ENCODE measurements around the gene SLC44A5.
"Not testable (repeated sequence)": the region's sequence is repeated elsewhere in the genome, so short reads cannot be mapped to it uniquely, and the experiment has no call there.

Gene SLC44A5

DNA sequence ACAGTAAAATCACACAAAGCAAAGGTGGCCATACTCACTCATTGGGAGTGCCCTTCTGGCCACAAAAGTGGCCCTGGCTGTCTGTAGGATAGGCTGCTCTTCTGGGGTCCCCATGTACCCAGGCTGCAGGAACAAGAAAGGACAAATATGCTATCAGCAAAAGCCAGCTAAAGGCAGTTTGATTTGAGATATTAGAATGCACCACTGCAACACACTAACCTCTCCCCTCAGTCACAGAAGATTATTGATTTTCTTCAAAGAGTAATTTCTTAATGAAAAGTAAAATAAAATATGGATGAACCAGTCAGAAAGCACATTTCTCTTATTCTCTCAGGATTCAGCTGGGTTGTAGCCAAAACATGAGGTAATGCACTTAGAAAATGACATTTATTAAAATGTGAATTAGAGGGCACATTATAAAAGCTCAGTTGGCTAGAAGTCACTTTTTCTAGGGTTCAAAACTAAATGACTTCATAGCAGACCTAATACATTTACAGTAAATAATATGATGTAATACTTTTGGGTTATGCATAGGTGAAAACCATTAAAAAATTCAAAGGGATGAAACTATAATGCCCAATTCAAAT, 335.9 kb downstream of the SLC44A5 start:
- no peak for DNase-seq (ENCODE audit: low read depth in 2 of 2)

DNA sequence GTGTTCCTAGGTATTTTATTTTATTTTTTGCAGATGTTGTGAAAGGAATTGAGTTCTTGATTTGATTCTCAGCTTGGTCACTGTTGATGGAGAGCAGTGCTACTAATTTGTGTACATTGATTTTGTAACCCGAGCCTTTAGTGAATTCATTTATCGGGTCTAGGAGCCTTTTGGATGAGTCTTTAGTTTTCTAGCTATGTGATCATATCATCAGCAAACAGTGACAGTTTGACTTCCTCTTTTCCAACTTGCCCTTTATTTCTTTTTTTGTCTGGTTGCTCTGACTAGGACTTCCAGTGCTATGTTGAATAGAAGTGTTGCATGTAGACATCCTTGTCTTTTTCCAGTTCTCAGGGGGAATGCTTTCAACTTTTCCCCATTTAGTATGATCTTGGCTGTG, 337.8 kb downstream of the SLC44A5 start:
- no peak for DNase-seq (ENCODE audit: low read depth in 2 of 2)

DNA sequence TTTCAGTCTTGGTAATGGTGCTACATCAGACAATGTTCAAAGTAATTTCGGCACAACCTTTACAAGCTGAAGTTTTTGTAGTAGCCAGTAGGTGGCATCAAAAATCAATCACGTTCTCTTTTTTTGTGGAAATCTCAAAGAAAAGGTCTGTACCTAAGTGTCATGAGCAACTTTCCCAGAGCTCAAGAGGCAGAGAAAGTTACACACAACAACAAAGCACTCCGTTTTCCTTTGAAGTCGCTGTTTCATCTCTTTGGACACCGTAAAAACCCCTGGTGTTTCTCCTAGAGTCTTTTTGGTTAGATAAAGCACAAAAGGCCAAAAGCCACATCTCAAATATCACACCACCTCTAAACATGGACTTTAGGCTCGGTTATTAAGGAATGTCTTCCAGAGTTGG, 345.1 kb downstream of the SLC44A5 start:
- no peak for DNase-seq (ENCODE audit: low read depth in 2 of 2)

DNA sequence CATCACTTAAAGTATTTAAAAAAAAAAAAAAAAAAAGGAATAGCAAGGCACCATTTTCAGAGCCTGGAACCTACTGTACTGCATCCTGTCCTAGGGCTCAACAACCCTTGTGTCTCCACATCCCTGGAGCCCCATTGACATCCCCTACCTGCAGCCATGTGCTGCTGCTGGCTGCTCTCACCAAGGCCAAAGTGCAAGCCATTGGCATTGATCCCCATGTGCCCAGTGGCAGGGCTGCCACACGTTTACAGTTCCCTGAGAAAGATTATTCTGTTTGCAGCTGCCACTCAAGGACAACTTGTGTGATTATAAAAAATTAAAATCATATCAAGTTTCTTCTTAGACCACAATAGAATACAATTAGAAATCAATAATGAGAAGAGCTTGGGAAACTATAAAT, 346.8 kb downstream of the SLC44A5 start:
- DNase-seq (ENCODE audit: low read depth in 2 of 2) = no peak

DNA sequence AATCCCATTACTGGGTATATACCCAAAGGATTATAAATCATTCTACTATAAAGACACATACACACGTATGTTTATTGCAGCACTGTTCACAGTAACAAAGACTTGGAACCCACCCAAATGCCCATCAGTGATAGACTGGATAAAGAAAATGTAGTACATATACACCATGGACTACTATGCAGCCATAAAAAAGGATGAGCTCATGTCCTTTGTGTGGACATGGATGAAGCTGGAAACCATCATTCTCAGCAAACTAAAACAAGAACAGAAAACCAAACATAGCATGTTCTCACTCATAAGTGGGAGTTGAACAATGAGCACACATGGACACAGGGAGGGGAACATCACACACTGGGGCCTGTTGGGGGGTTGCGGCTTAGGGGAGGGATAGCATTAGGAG, 347.3 kb downstream of the SLC44A5 start:
- DNase-seq (ENCODE audit: low read depth in 2 of 2) = not testable (repeated sequence)

DNA sequence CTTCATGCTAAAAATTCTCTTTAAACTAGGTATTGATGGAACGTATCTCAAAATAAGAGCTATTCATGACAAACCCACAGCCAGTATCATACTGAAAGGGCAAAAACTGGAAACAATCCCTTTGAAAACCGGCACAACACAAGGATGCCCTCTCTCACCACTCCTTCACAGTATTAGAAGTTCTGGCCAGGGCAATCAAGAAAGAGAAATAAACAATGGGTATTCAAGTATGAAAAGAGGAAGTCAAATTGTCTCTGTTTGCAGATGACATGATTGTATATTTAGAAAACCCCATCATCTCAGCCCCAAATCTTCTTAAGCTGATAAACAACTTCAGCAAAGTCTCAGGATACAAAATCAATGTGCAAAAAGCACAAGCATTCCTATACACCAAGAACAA, 349.0 kb downstream of the SLC44A5 start:
- not testable (repeated sequence) for DNase-seq (ENCODE audit: low read depth in 2 of 2)

DNA sequence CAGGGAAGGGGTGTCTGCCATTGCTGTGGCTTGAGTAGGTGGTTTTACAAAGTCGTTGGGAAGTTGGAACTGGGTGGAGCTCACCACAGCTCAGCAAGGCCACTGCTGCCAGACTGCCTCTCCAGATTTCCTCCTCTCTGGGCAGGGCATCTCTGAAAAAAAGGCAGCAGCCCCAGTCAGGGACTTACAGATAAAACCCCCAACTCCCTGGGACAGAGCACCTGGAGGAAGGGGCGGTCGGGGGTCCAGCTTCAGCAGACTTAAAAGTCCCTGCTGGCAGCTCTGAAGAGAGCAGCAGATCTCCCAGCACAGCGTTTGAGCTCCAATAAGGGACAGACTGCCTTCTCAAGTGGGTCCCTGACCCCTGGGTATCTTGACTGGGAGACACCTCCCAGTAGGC, 352.6 kb downstream of the SLC44A5 start:
- no peak for DNase-seq (ENCODE audit: low read depth in 2 of 2)

DNA sequence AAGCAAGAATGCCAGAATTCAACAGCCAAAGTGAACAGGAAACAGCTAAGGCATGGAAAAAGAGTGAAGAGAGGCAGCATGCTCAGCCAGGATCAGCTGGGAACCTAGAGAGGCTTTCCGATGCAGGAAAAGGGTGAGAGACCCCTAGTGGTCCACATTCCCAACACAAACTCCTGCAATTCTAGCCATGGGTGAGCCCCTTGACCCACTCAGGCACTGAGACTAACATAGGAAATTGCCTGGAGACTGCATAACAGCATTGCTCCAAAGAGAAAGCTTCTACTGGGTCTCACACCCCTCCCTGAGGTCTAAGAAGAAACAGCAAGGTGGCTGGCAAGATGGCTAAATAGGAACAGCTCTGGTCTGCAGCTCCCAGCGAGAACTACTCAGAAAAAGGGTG, 353.5 kb downstream of the SLC44A5 start:
- DNase-seq (ENCODE audit: low read depth in 2 of 2) = no peak

DNA sequence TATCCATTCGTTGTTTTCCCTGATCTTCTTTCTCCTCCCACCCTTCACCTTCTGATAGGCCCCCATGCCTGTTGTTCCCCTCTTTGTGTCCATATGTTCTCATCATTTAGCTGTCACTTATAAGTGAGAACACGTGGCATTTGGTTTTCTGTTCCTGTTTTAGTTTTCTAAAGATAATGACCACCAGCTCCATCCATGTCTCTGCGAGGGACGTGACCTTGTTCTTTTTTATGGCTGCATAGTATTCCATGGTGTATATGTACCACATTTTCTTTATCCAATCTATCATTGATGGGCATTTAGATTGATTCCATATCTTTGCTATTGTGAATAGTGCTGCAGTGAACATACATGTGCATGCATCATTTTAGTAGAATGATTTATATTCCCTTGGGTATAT, 360.8 kb downstream of the SLC44A5 start:
- not testable (repeated sequence) for DNase-seq (ENCODE audit: low read depth in 2 of 2)

DNA sequence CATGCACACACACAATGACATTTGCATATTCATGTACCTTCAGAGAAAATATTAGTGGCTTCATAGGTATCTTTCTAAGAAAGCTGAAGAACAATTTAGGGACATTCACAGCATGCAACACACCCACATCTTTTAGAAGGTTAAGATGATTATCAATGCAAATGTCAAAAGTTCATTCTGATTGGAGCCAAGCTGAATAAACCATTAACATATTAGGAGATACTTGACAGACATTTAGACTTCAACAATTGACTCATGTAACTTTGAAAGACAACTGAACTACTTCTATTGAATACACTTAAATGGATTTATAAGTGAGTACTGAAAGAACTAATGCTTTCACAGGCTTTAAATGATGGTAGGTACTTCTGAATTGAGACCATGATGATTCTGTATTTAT, 365.7 kb downstream of the SLC44A5 start:
- no peak for DNase-seq (ENCODE audit: low read depth in 2 of 2)

DNA sequence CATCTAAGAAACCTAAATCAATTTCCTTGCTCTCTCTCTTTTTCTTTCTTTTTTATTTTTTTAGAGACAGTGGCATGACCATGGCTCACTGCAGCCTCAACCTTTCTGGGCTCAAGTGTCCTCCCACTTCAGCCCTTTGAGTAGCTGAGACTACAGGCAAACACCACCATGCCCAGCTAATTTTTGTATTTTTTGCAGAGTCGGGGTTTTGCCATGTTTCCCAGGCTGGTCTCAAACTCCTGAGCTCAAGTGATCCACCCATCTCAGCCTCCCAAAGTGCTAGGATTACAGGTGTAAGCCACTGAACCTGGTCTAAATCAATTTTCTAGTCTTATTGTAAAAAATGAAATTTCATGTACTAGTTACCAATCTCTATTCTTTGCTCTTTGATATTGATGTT, 367.8 kb downstream of the SLC44A5 start:
- DNase-seq (ENCODE audit: low read depth in 2 of 2) = no peak

DNA sequence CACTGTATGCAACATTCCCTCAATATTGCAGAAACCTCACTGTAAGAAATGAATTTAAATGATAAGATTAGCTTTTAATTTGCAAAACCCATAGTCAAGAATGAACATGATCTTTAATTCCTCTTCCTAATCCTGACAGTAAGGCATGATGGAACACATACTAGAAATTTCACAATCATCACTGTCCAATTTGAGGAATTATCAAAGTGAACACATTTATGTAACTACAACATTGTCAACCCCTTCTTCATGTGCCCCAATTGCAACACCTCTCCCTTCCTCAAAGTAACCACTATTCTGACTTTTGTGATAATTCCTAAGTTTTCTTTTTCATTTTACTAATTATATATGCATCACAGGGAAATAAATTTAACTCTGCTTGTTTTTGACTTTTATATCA, 373.6 kb downstream of the SLC44A5 start:
- DNase-seq (ENCODE audit: low read depth in 2 of 2) = no peak

DNA sequence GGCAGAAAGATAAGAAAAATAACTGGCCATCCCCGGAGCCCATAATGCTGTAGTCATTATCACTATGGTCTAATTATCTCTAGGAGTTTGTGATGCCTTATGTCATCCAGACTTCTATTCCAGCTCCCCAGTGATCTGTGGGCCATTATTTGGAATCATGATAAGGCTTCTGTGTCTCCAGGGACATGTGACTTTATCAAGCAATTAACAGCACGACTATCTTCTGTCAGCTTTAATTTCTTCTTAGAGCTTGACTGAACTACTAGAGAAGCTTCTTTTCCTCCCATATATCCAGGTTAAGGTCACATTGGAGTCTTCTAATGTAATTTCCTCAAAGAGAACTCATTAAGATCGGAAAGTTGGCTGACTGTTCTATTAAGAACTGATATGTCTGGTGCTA, 376.4 kb downstream of the SLC44A5 start:
- no peak for DNase-seq (ENCODE audit: low read depth in 2 of 2)

DNA sequence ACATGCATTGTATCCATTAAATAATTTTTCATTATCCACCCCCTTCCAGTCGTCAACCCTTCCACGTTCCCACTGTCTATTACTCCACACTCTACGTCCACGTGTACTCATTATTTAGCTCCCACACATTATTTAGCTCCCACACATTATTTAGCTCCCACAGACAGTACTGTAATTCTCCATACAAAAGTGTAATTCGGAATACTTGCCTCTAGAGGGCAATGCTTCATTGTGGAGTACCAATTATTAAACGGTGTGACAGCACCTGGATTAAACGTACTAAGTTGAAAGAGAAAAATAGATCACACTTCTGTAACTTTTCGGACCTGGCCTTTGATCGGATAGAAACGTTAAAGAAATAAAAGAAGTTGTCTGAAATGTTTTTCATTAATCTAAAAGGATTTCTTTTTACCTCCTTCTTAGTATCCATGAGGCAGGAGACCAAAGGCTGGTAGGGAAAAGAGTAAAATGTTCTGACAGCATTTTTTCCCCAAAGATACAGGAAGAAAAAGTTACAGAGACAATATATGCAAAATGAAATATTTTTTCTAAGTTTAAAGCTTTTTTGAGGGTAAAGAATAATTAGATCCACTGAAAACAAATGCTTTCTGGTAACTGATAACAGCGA, 377.5 kb downstream of the SLC44A5 start:
- DNase-seq (ENCODE audit: low read depth in 2 of 2) = no peak

DNA sequence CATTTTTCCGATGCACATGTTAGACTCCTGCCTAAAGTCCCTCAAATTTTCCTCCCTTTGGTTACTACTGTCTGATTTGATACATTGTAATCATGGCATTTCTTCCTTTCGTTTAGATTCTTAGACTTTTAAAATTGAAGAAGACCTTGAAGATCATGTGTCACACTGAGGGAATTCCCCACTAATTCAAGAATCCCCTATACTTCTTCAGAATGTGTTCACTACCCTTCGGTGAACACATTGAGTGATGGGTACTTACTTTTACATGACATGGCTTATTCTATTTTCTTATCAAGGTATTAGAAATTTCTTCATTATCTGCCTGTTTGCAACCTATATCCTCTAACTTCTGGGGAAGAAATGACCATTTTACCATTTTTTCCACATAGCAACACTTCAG, 390.8 kb downstream of the SLC44A5 start:
- DNase-seq (ENCODE audit: low read depth in 2 of 2) = no peak

DNA sequence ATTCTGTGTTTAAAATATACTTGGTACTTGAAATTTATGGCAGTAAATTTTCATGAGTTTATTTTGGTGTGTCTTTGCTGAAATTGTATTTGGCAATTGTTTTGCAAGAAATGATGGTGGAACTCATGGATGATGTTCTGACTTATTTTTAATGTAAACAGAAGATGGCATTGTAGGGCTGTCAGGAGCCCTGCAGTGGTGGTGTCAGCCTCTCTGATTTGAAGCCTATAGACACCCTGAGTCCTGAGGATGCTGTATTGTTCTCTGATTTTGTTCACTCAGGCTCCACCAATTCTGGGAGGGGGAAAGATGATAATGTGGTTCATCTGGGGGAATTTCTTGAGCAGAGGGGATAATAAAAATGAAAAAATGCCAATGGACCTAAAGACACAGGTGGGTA, 396.9 kb downstream of the SLC44A5 start:
- DNase-seq (ENCODE audit: low read depth in 2 of 2) = no peak

DNA sequence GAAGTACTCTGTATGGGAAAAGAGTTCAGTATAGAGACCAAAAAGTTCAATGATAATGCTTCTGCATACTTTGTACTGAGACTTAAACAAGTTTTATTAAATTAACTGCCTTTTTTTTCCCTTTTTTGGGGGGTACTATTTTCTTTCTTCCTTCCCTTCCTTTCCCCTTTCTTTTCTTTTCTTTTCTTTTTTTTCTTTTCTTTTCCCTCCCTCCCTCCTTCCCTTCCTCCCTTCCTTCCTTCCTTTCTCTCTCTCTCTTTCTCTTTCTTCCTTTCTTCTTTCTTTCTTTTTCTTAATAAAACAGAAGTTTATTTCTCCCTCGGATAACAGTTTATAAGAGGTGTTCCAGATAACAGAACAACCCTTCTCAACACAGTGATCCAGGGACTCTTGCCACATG, 399.3 kb downstream of the SLC44A5 start:
- no peak for DNase-seq (ENCODE audit: low read depth in 2 of 2)

DNA sequence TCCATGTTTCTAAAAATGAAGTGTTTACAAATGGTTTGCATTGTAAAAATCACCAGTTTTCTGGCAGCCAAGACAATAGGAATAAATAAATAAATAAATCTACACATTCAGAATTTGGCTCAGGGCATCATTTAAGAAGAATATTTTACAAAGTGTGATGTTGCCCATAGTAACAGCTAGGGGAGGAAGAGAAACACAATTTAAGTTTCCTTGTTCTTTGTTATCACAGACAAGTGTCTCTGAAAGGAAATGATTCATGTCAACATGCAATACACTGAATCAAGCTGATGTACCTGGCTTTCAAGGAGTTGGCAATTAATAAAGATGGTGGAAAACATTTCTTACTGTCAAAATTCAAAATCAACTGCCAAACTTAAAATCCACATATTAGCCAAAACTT, 402.1 kb downstream of the SLC44A5 start:
- DNase-seq (ENCODE audit: low read depth in 2 of 2) = no peak

DNA sequence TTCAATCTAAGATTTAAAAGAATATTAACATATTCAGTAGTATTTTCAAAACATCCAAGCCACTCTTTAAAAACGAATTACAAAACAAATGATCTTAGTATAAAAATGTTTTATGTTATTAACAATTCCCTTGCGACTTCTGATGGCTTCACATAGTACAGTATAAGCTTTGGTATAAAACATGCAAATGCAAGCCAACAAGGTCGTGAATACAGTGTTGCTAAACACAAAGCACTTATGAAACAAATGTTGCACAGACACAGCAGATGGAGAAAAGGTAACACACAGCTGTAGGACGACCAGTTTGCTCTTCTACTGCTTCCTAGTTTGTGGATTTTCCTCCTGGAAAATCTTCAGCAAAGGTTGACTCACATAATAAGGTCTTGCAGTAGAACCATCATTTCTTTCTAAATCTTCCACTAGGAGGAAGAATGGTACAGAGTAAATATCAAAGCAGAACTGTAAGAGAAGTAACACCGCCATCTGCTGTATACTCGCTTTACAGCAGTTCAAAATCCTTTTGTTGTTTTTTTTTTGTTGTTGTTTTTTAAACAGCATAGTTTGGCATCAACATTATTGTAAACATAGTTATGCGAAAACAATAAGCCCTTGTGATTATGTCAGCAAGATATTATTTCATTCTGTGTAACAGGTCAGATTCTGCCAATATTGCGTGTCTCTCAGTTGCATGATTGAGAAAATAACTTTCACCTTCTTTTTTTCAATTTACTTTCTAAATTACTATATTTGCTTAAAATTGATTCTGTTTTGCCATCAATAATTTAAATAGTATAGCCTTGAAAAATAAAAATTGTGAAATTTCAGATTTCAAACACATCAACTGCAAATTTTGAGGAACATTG, 407.3 kb downstream of the SLC44A5 start:
- no peak for DNase-seq (ENCODE audit: low read depth in 2 of 2)

DNA sequence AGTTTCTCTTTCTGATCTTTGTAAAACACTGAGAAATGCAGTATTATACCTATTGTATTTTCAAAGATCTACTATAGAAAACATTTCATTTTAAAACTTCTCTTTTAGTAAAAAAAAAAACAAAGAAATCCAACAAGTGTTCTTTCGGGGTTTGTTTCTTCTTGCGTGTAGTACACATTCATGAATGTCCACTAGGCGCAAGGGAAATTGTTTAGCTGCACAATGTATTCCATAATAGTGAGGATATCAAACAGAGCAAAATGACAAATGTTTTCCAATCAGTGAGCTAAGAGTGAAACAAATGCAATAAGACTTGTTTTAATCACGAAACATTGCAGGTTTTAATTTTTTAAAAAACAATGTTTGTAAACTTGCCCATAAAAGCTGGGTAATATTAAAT, 408.2 kb downstream of the SLC44A5 start:
- DNase-seq (ENCODE audit: low read depth in 2 of 2) = no peak

DNA sequence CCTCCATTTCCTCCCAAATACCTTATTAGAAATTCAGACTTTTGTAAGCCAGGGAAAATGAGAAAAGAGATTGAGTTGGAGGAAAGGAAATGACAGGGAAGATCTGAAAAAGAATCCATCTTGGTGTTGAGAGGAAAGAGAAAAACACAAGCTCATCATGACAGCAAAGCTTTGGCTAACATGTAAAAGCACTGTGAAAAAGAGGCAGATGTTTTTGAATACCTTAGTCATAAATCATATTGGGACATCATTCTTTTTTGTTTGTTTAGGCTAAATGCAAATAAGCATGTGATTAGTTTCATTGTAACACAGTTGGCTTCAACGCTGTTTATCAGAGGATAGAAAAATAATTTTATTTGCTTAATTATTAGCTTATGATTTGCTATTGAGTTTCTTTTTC, 412.2 kb downstream of the SLC44A5 start:
- no peak for DNase-seq (ENCODE audit: low read depth in 2 of 2)

DNA sequence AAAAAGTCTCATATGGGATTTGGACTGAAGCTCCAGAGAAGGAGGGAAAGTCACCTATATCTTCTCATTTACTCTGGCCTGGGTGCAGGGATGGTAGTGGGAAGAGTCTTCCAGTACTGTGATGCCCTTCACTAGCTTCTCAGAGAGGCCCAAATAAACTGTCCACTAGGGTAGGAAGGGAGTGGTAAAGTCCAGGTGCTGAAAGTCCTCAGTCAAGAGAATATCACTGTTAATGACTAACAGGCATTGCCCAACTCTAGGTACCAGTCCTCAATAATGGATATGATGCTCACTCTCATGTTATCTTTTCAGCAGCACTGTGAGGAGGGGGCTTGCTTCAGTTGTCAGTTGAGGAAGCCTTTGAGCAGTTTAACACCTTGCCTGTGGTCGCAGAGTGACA, 412.8 kb downstream of the SLC44A5 start:
- no peak for DNase-seq (ENCODE audit: low read depth in 2 of 2)

DNA sequence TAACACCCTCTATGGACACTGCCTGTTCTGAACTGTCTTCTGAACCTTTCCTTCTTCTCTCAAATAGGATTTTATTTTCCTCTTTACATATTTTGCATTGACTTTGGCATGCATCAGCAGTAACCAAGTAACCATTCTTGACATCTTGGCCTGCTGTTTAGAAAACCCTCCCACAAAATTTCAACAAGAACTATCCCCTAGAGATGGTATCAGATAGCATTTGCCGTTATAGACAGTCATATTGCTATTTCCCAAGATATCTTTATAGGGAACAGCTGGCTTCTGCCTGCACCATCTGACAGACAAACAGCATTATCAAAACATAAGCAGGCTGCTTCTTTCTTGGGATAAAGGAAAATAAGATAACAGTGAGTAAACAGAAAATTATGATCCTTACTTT, 422.0 kb downstream of the SLC44A5 start:
- no peak for DNase-seq (ENCODE audit: low read depth in 2 of 2)
